PC-3 (cell line): Measurements from ENCODE around the gene MAP1LC3B.

Experiments
- EZH2 ChIP-seq: fragments of 300-600 bp; sonication (generic); IDR thresholded peaks from one replicate; pipeline ENCODE4 v1.6.1; 2017; ENCODE audit warnings: antibody characterized with exemption, mild to moderate bottlenecking, low read length; ENCODE audit not compliant: unreplicated experiment
- EZH2phosphoT487 ChIP-seq: fragments of 300-600 bp; sonication (generic); IDR thresholded peaks from 2 replicates; pipeline ENCODE4 v1.6.1; 2018; ENCODE audit warnings: mild to moderate bottlenecking, antibody characterized with exemption, low read length, borderline replicate concordance
- TF ChIP-seq, protein P1 (sequence below): fragments of 300-600 bp; sonication (generic); conservative IDR thresholded peaks from 2 replicates; pipeline ENCODE4 v1.5.1; 2017; ENCODE audit warnings: antibody characterized with exemption, low read depth, mild to moderate bottlenecking, low read length

DNA sequence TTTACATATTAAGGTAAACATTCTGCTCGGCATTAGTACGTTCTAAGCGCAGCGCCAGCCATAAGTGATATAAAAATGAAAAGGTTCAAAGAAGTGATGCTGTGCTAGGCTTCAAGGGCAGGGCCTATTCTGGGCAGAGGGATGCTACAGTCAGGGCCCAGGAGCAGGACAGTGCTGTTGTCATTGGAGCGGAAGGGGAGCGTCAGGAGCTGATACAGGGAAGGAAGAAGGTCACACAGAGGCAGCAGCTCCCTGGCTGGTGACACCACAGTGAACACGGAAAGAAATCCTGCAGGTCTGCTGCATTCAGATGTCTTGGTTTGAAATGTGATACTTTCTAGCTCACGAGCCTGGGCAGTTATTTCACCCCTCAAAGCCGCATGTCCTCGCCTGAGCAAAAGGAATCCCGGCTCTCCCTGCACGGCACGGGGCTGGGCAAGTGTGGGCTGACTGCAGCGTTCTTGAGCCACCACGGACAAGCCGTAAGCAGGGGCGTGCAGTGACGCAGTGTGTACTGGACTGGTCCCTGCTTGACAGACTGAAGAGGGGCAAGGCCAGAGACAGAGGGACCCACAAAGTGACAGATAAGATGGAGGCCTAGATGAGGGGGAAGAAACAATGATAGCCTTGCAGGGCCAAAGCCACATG lies 59.6 kb downstream of the MAP1LC3B start:
- TF ChIP-seq, protein P1, sequence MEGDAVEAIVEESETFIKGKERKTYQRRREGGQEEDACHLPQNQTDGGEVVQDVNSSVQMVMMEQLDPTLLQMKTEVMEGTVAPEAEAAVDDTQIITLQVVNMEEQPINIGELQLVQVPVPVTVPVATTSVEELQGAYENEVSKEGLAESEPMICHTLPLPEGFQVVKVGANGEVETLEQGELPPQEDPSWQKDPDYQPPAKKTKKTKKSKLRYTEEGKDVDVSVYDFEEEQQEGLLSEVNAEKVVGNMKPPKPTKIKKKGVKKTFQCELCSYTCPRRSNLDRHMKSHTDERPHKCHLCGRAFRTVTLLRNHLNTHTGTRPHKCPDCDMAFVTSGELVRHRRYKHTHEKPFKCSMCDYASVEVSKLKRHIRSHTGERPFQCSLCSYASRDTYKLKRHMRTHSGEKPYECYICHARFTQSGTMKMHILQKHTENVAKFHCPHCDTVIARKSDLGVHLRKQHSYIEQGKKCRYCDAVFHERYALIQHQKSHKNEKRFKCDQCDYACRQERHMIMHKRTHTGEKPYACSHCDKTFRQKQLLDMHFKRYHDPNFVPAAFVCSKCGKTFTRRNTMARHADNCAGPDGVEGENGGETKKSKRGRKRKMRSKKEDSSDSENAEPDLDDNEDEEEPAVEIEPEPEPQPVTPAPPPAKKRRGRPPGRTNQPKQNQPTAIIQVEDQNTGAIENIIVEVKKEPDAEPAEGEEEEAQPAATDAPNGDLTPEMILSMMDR = no peak
- no peak for TF ChIP-seq EZH2
- no peak for TF ChIP-seq EZH2phosphoT487
